ENCODE data around the gene OR5AU1.
"Not testable (repeated sequence)": the region's sequence is repeated elsewhere in the genome, so short reads cannot be mapped to it uniquely, and the experiment has no call there.

The OR5AU1 gene

GRCh38 chr14:21169573-21169972, 13.7 kb upstream of the OR5AU1 start:
- H3K9me3 ChIP-seq (ENCODE audit: control insufficient read depth in 2 of 2, low read length in 2 of 2): no peaks in the 10 kb centered on the region
- H3K27ac ChIP-seq (ENCODE audit: low read length): no peak overlapping the region
- H3K4me1 ChIP-seq (ENCODE audit: control insufficient read depth, insufficient read depth, low read length): no peaks in the 10 kb centered on the region
- H3K36me3 ChIP-seq (ENCODE audit: control insufficient read depth in 2 of 2, insufficient read depth in 2 of 2, low read length in 2 of 2): no peaks in the 10 kb centered on the region
- no peak overlapping the region for H3K4me3 ChIP-seq (ENCODE audit: low read length in 2 of 2)
- H3K27me3 ChIP-seq (ENCODE audit: control insufficient read depth in 1 of 2, insufficient read depth in 2 of 2, low read length in 2 of 2): no peaks in the 10 kb centered on the region
- no peak overlapping the region for H3K9ac ChIP-seq (ENCODE audit: low read length in 2 of 2)

- Histone ChIP-seq H3K9me3 (ENCODE audit: control insufficient read depth in 2 of 2, low read length in 2 of 2) (no peaks in the 10 kb centered on the region), H3K36me3 (ENCODE audit: control insufficient read depth in 2 of 2, insufficient read depth in 2 of 2, low read length in 2 of 2) (no peaks in the 10 kb centered on the region), H3K27me3 (ENCODE audit: control insufficient read depth in 1 of 2, insufficient read depth in 2 of 2, low read length in 2 of 2) (no peaks in the 10 kb centered on the region), H3K27ac (ENCODE audit: low read length) (no peak overlapping the region), H3K4me1 (ENCODE audit: control insufficient read depth, insufficient read depth, low read length) (no peaks in the 10 kb centered on the region), H3K4me3 (ENCODE audit: low read length in 2 of 2) (no peak overlapping the region), H3K9ac (ENCODE audit: low read length in 2 of 2) (no peak overlapping the region)
Observed at GRCh38 chr14:21168055-21168454, 12.2 kb upstream of the OR5AU1 start.

GRCh38 chr14:21165670-21166069, 9.8 kb upstream of the OR5AU1 start:
- not testable (repeated sequence) for H3K9ac ChIP-seq (ENCODE audit: low read length in 2 of 2); H3K9me3 ChIP-seq (ENCODE audit: control insufficient read depth in 2 of 2, low read length in 2 of 2); H3K36me3 ChIP-seq (ENCODE audit: control insufficient read depth in 2 of 2, insufficient read depth in 2 of 2, low read length in 2 of 2); H3K27ac ChIP-seq (ENCODE audit: low read length); H3K4me1 ChIP-seq (ENCODE audit: control insufficient read depth, insufficient read depth, low read length); H3K27me3 ChIP-seq (ENCODE audit: control insufficient read depth in 1 of 2, insufficient read depth in 2 of 2, low read length in 2 of 2); H3K4me3 ChIP-seq (ENCODE audit: low read length in 2 of 2)

GRCh38 chr14:21165002-21165605, 9.2 kb upstream of the OR5AU1 start:
- not testable (repeated sequence) for H3K9ac ChIP-seq (ENCODE audit: low read length in 2 of 2); H3K9me3 ChIP-seq (ENCODE audit: control insufficient read depth in 2 of 2, low read length in 2 of 2); H3K27ac ChIP-seq (ENCODE audit: low read length); H3K27me3 ChIP-seq (ENCODE audit: control insufficient read depth in 1 of 2, insufficient read depth in 2 of 2, low read length in 2 of 2); H3K4me3 ChIP-seq (ENCODE audit: low read length in 2 of 2); H3K4me1 ChIP-seq (ENCODE audit: control insufficient read depth, insufficient read depth, low read length); H3K36me3 ChIP-seq (ENCODE audit: control insufficient read depth in 2 of 2, insufficient read depth in 2 of 2, low read length in 2 of 2)

- H3K27ac ChIP-seq (ENCODE audit: low read length): no peak overlapping the region
- H3K4me1 ChIP-seq (ENCODE audit: control insufficient read depth, insufficient read depth, low read length): no peaks in the 10 kb centered on the region
- no peak overlapping the region for H3K4me3 ChIP-seq (ENCODE audit: low read length in 2 of 2)
- H3K27me3 ChIP-seq (ENCODE audit: control insufficient read depth in 1 of 2, insufficient read depth in 2 of 2, low read length in 2 of 2): no peaks in the 10 kb centered on the region
- no peaks in the 10 kb centered on the region for H3K36me3 ChIP-seq (ENCODE audit: control insufficient read depth in 2 of 2, insufficient read depth in 2 of 2, low read length in 2 of 2)
- no peak overlapping the region for H3K9ac ChIP-seq (ENCODE audit: low read length in 2 of 2)
- H3K9me3 ChIP-seq (ENCODE audit: control insufficient read depth in 2 of 2, low read length in 2 of 2): no peaks in the 10 kb centered on the region
Observed at GRCh38 chr14:21163871-21164291, 8.0 kb upstream of the OR5AU1 start.

GRCh38 chr14:21162081-21162480, 6.2 kb upstream of the OR5AU1 start:
- H3K4me1 ChIP-seq (ENCODE audit: control insufficient read depth, insufficient read depth, low read length): no peaks in the 10 kb centered on the region
- no peak overlapping the region for H3K9ac ChIP-seq (ENCODE audit: low read length in 2 of 2)
- no peaks in the 10 kb centered on the region for H3K9me3 ChIP-seq (ENCODE audit: control insufficient read depth in 2 of 2, low read length in 2 of 2)
- H3K4me3 ChIP-seq (ENCODE audit: low read length in 2 of 2): no peak overlapping the region
- no peaks in the 10 kb centered on the region for H3K27me3 ChIP-seq (ENCODE audit: control insufficient read depth in 1 of 2, insufficient read depth in 2 of 2, low read length in 2 of 2)
- no peak overlapping the region for H3K27ac ChIP-seq (ENCODE audit: low read length)
- H3K36me3 ChIP-seq (ENCODE audit: control insufficient read depth in 2 of 2, insufficient read depth in 2 of 2, low read length in 2 of 2): no peaks in the 10 kb centered on the region

GRCh38 chr14:21160061-21160610, 4.3 kb upstream of the OR5AU1 start:
- Histone ChIP-seq H3K27ac (ENCODE audit: low read length) (no peak overlapping the region), H3K9ac (ENCODE audit: low read length in 2 of 2) (no peak overlapping the region), H3K27me3 (ENCODE audit: control insufficient read depth in 1 of 2, insufficient read depth in 2 of 2, low read length in 2 of 2) (peaks cover 0 to 3% of the 10 kb centered on the region in 2 donors), H3K4me1 (ENCODE audit: control insufficient read depth, insufficient read depth, low read length) (no peaks in the 10 kb centered on the region), H3K36me3 (ENCODE audit: control insufficient read depth in 2 of 2, insufficient read depth in 2 of 2, low read length in 2 of 2) (no peaks in the 10 kb centered on the region), H3K9me3 (ENCODE audit: control insufficient read depth in 2 of 2, low read length in 2 of 2) (no peaks in the 10 kb centered on the region), H3K4me3 (ENCODE audit: low read length in 2 of 2) (no peak overlapping the region)

- H3K27ac ChIP-seq (ENCODE audit: low read length); H3K9ac ChIP-seq (ENCODE audit: low read length in 2 of 2); H3K27me3 ChIP-seq (ENCODE audit: control insufficient read depth in 1 of 2, insufficient read depth in 2 of 2, low read length in 2 of 2); H3K9me3 ChIP-seq (ENCODE audit: control insufficient read depth in 2 of 2, low read length in 2 of 2); H3K36me3 ChIP-seq (ENCODE audit: control insufficient read depth in 2 of 2, insufficient read depth in 2 of 2, low read length in 2 of 2); H3K4me1 ChIP-seq (ENCODE audit: control insufficient read depth, insufficient read depth, low read length); H3K4me3 ChIP-seq (ENCODE audit: low read length in 2 of 2): not testable (repeated sequence)
Observed at GRCh38 chr14:21158175-21158574, 2.3 kb upstream of the OR5AU1 start.

- Histone ChIP-seq H3K9me3 (ENCODE audit: control insufficient read depth in 2 of 2, low read length in 2 of 2) (peaks cover 3 to 7% of the 10 kb centered on the region in 2 donors), H3K4me3 (ENCODE audit: low read length in 2 of 2) (no peak overlapping the region), H3K4me1 (ENCODE audit: control insufficient read depth, insufficient read depth, low read length) (no peaks in the 10 kb centered on the region), H3K9ac (ENCODE audit: low read length in 2 of 2) (no peak overlapping the region), H3K27ac (ENCODE audit: low read length) (no peak overlapping the region), H3K36me3 (ENCODE audit: control insufficient read depth in 2 of 2, insufficient read depth in 2 of 2, low read length in 2 of 2) (no peaks in the 10 kb centered on the region), H3K27me3 (ENCODE audit: control insufficient read depth in 1 of 2, insufficient read depth in 2 of 2, low read length in 2 of 2) (no peaks in the 10 kb centered on the region)
Observed at GRCh38 chr14:21149641-21150367, 6.1 kb downstream of the OR5AU1 start.

- H3K9me3 ChIP-seq (ENCODE audit: control insufficient read depth in 2 of 2, low read length in 2 of 2): peaks cover 3 to 9% of the 10 kb centered on the region in 2 donors
- no peak overlapping the region for H3K9ac ChIP-seq (ENCODE audit: low read length in 2 of 2)
- no peak overlapping the region for H3K4me3 ChIP-seq (ENCODE audit: low read length in 2 of 2)
- no peaks in the 10 kb centered on the region for H3K4me1 ChIP-seq (ENCODE audit: control insufficient read depth, insufficient read depth, low read length)
- no peaks in the 10 kb centered on the region for H3K36me3 ChIP-seq (ENCODE audit: control insufficient read depth in 2 of 2, insufficient read depth in 2 of 2, low read length in 2 of 2)
- H3K27me3 ChIP-seq (ENCODE audit: control insufficient read depth in 1 of 2, insufficient read depth in 2 of 2, low read length in 2 of 2): no peaks in the 10 kb centered on the region
- H3K27ac ChIP-seq (ENCODE audit: low read length): no peak overlapping the region
Observed at GRCh38 chr14:21145437-21145836, 10.4 kb downstream of the OR5AU1 start.

- Histone ChIP-seq H3K27me3 (ENCODE audit: control insufficient read depth in 1 of 2, insufficient read depth in 2 of 2, low read length in 2 of 2) (no peaks in the 10 kb centered on the region), H3K9ac (ENCODE audit: low read length in 2 of 2) (no peak overlapping the region), H3K4me1 (ENCODE audit: control insufficient read depth, insufficient read depth, low read length) (no peaks in the 10 kb centered on the region)
Observed at GRCh38 chr14:21142357-21142756, 13.5 kb downstream of the OR5AU1 start.

More at GRCh38 chr14:21142357-21142756, 13.5 kb downstream of the OR5AU1 start:
- H3K4me3 ChIP-seq (ENCODE audit: low read length in 2 of 2): no peak overlapping the region
- no peaks in the 10 kb centered on the region for H3K36me3 ChIP-seq (ENCODE audit: control insufficient read depth in 2 of 2, insufficient read depth in 2 of 2, low read length in 2 of 2)
- H3K9me3 ChIP-seq (ENCODE audit: control insufficient read depth in 2 of 2, low read length in 2 of 2): peaks cover 3 to 9% of the 10 kb centered on the region in 2 donors
- no peak overlapping the region for H3K27ac ChIP-seq (ENCODE audit: low read length)
